ENCODE results near the gene GRIA1.
A peak's percentile ranks its signal among the peaks of the same experiment; 100 is the strongest.

GRIA1 gene

DNA sequence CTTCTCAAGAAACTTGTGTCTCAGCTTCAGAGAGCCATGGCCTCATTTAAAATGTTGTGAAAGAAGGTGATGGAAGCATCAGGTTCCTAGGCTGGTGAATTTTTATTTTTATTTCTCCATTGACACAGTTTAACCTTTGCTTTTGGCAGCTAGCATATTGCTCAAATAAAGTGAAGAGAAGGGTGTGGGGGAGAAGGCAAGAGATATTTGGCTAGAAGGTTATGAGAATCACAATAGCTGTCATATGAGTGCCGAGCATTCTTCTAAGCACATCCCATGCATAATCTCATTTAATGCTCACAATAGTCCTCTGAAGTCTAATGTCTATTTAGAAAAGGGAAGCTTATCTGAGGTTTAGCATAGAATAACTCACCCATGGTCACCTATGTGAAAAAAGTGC lies 43.1 kb downstream of the GRIA1 start:
- Histone ChIP-seq H3K4me1 (no peaks in the 10 kb centered on the region), H3K9me3 (replicated peaks in 1 of 11) (no peaks in the 10 kb centered on the region), H3K9ac (no peak overlapping the region), H3K4me3 (no peak overlapping the region), H3K36me3 (no peaks in the 10 kb centered on the region), H3K27me3 (no peaks in the 10 kb centered on the region), H3K27ac (no peak overlapping the region), H3K4me2 (no peak overlapping the region), H4K20me1 (no peaks in the 10 kb centered on the region)
- no peak for TF ChIP-seq Cebpa-rat (IDR thresholded peaks at IDR 0.05)

DNA sequence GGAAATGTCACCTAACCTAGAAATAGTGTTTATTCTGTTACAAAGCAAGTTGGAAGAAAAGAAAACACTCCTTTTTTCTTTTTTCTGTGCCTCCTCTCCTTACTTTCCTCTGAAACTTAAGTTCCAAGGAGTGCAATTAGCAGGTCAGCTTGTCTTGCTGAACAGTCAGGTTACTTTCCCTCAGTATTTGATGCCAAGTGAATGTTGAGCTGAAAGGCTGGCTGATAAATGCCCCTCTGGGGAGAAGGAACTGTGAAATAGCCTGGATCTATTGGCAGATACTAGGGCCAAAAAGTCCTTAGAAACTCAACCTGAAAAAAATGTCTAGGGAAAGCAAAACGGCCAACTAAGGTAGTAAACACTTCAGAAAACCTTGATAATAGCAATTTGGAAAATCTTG lies 43.6 kb downstream of the GRIA1 start:
- Histone ChIP-seq H3K4me1 (no peaks in the 10 kb centered on the region), H3K4me3 (no peak overlapping the region), H3K27me3 (no peaks in the 10 kb centered on the region), H3K9ac (no peak overlapping the region), H3K27ac (no peak overlapping the region), H3K9me3 (replicated peaks in 1 of 11) (no peaks in the 10 kb centered on the region), H3K36me3 (no peaks in the 10 kb centered on the region), H4K20me1 (no peaks in the 10 kb centered on the region), H3K4me2 (no peak overlapping the region)
- no peak for TF ChIP-seq Cebpa-rat (IDR thresholded peaks at IDR 0.05)

DNA sequence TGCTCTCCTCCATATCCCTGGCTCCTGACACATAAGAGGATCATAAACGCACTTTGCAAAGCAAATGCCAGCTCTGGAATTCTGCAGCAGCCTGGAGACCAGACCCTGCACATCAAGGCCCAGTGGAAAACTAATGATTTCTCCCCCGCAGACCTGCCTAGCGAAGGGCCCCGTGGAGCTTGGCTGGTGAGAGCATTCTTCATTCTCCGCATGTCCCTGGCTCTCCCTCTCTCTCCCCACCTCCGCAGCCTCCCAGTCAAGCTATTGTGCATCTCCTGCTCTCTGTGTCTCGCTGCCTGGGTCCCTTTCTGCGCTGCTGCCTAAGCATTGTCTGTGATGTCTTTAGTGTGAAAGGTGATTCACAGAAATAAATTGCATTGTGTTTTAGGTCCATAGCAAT lies 46.7 kb downstream of the GRIA1 start:
- no peak overlapping the region for H3K9ac ChIP-seq
- no peak overlapping the region for H3K4me3 ChIP-seq
- TF ChIP-seq Cebpa-rat (IDR thresholded peaks at IDR 0.05), result no peak
- H3K36me3 ChIP-seq, result no peaks in the 10 kb centered on the region
- H3K27me3 ChIP-seq, result no peaks in the 10 kb centered on the region
- H4K20me1 ChIP-seq, result no peaks in the 10 kb centered on the region
- H3K9me3 ChIP-seq (replicated peaks in 1 of 11), result no peaks in the 10 kb centered on the region
- peaks cover 0 to 8% (median 3%) of the 10 kb centered on the region in 10 experiments; a peak in 16 of 20 replicates for H3K4me1 ChIP-seq
- no peak overlapping the region for H3K4me2 ChIP-seq
- no peak overlapping the region for H3K27ac ChIP-seq

DNA sequence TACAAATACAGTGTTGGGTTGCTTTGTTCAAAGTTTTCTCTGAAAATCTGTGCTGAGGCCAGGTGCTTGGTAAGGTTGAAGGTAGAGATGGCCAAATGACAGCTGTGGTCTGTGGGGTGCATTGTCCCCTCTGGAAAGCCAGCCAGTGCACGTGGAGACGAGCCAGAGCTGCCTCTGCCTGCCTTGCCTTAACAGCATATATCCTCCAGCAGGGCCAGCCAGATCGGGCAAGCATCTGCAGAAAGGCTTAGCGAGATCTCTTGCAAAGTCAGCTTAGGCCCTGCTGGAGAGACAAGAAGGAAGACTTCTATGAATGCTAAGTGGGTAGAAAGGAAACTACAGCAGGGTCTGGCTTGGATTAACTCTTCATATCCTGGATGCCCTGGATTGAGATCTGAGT lies 49.5 kb downstream of the GRIA1 start:
- H3K4me1 ChIP-seq, result peaks cover 20 to 35% (median 23%) of the 10 kb centered on the region in 10 experiments
- no peak for TF ChIP-seq Cebpa-rat (IDR thresholded peaks at IDR 0.05)
- H4K20me1 ChIP-seq, result no peaks in the 10 kb centered on the region
- peaks cover 0 to 7% (median 0%) of the 10 kb centered on the region in 11 experiments; a peak in 2 of 22 replicates for H3K9me3 ChIP-seq (replicated peaks in 1 of 11)
- H3K4me3 ChIP-seq, result no peak overlapping the region
- H3K4me2 ChIP-seq, result no peak overlapping the region
- no peak overlapping the region for H3K27ac ChIP-seq
- H3K9ac ChIP-seq, result no peak overlapping the region
- H3K36me3 ChIP-seq, result no peaks in the 10 kb centered on the region
- no peaks in the 10 kb centered on the region for H3K27me3 ChIP-seq

DNA sequence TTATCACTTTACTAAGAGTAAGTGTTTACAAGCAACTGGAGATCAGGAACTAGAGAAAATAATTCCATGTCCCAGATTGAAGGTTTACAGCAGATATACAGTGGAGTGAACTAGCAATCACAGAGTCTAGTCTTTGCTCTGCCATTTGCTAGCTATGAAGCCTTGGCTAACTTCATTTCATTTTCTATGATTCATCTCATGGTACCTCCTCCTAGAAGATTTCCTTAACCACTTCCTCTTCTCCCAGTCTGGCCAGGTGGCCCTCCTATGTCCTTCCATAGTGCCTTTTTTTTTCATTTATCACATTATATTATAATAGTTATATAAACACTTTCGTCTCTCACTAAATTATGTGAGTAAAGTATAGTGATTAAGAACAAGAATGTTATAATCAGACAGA lies 52.1 kb downstream of the GRIA1 start:
- H3K4me2 ChIP-seq, result peak overlapping the region; percentile 7 to 65 (median 53); a peak in 19 of 22 replicates
- peaks cover 20 to 35% (median 23%) of the 10 kb centered on the region in 10 experiments for H3K4me1 ChIP-seq
- H3K27me3 ChIP-seq, result no peaks in the 10 kb centered on the region
- TF ChIP-seq Cebpa-rat (IDR thresholded peaks at IDR 0.05), result no peak
- no peak overlapping the region for H3K9ac ChIP-seq
- H3K27ac ChIP-seq, result peak overlapping the region in 6 of 11 experiments; percentile 14 to 51 (median 44); a peak in 9 of 22 replicates
- H3K36me3 ChIP-seq, result no peaks in the 10 kb centered on the region
- H3K4me3 ChIP-seq, result no peak overlapping the region
- H3K9me3 ChIP-seq (replicated peaks in 1 of 11), result peaks cover 0 to 7% (median 0%) of the 10 kb centered on the region in 11 experiments; a peak in 2 of 22 replicates
- H4K20me1 ChIP-seq, result no peaks in the 10 kb centered on the region

DNA sequence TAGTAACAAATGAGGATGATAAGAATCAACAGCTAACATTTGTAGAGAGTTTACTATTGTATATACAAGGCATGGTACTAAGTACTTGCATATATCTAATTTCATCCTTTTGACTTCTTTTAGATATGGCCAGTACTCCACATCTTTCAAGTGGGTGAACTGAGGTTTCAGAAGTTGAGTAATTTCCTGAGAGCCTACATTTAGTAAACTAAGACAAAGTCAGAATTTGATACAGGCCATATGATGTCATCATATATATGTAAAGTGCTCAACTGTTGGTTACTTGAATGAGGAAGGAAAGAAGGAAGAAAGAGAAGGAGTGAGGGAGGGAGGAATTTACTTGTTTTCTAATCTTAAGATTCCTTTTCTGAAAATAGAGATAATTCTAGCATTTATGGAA lies 52.8 kb downstream of the GRIA1 start:
- Histone ChIP-seq H3K36me3 (no peaks in the 10 kb centered on the region), H3K4me2 (peak overlapping the region; percentile 33 to 65 (median 53); a peak in 20 of 22 replicates), H3K27me3 (no peaks in the 10 kb centered on the region), H3K9me3 (replicated peaks in 1 of 11) (peaks cover 0 to 7% (median 0%) of the 10 kb centered on the region in 11 experiments; a peak in 2 of 22 replicates), H3K4me3 (no peak overlapping the region), H3K4me1 (peaks cover 20 to 35% (median 23%) of the 10 kb centered on the region in 10 experiments), H4K20me1 (no peaks in the 10 kb centered on the region), H3K9ac (no peak overlapping the region), H3K27ac (peak overlapping the region in 7 of 11 experiments; percentile 16 to 57 (median 47); a peak in 11 of 22 replicates)
- TF ChIP-seq Cebpa-rat (IDR thresholded peaks at IDR 0.05), result no peak

DNA sequence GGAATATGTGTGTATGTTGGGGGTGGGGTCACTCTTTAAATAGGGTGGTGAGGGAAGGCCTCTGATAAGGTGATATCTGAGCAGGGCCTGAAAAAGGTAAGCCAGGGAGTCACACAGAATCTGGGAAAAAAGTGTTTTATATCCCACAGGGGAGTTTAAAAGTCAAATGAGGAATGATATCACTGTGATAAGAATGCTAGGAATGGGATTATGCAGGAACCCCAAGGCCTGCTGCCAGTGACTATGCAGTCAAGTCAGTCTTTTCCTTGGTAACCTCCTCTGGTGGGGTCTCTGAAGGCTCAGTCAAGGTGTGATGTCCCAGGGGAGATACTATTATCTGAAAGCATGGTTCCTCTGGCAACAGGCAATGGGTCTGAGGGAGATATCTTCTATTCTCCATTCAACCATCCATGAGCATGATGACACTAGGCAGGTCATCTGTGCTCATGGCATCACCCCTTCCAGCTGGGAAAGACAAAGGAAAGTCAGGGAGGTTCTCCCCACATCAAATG lies 53.5 kb downstream of the GRIA1 start:
- H4K20me1 ChIP-seq, result no peaks in the 10 kb centered on the region
- H3K27ac ChIP-seq, result peak overlapping the region in 7 of 11 experiments; percentile 0 to 57 (median 45); a peak in 9 of 22 replicates
- peaks cover 0 to 7% (median 0%) of the 10 kb centered on the region in 11 experiments; a peak in 2 of 22 replicates for H3K9me3 ChIP-seq (replicated peaks in 1 of 11)
- no peak overlapping the region for H3K9ac ChIP-seq
- peaks cover 20 to 35% (median 23%) of the 10 kb centered on the region in 10 experiments for H3K4me1 ChIP-seq
- no peaks in the 10 kb centered on the region for H3K27me3 ChIP-seq
- H3K36me3 ChIP-seq, result no peaks in the 10 kb centered on the region
- H3K4me2 ChIP-seq, result peak overlapping the region in 10 of 11 experiments; percentile 33 to 65 (median 56); a peak in 19 of 22 replicates
- H3K4me3 ChIP-seq, result no peak overlapping the region
- TF ChIP-seq Cebpa-rat (IDR thresholded peaks at IDR 0.05), result no peak

DNA sequence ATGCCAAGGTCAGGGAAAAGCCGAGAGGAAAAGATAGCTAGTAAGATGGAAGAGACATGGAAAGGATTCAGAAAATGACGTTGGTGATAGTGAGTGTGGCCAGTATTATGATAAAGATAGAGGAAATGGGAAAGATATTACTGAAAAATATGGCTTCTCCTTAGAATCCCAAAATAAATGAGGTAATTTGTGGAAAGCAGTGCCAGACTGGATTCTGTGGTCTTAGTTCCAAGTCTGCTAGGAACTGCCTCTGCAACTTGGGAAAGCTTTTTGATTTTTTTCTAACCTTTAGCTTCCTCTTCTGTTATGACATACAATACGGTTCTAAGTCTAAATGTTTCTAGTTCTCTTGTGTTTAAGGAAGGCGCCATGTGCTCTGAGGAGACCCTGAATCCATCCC lies 54.2 kb downstream of the GRIA1 start:
- Histone ChIP-seq H3K27me3 (no peaks in the 10 kb centered on the region), H3K27ac (no peak overlapping the region), H3K36me3 (no peaks in the 10 kb centered on the region), H3K4me3 (no peak overlapping the region), H3K9ac (no peak overlapping the region), H3K9me3 (replicated peaks in 1 of 11) (peaks cover 0 to 7% (median 0%) of the 10 kb centered on the region in 11 experiments; a peak in 2 of 22 replicates), H3K4me1 (peaks cover 20 to 35% (median 23%) of the 10 kb centered on the region in 10 experiments), H3K4me2 (no peak overlapping the region), H4K20me1 (no peaks in the 10 kb centered on the region)
- no peak for TF ChIP-seq Cebpa-rat (IDR thresholded peaks at IDR 0.05)

DNA sequence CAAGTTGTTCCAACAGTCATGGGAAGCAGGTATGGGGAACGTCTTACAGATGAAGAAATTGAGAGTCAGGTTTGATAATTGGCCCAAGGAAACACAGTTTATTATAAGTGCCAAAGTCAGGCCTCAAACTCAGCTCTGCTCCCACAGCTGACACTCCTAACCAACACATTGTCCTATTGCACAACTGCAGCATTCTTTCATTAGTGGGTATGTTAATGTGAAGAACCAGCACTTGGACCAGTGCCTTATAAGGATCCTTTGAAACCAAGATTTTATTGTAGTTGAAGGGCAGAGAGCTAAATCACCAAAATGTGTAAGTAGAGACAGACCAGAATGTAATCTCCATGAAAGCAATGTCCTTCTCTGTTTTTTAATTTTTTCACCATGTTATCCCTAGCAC lies 56.1 kb downstream of the GRIA1 start:
- TF ChIP-seq Cebpa-rat (IDR thresholded peaks at IDR 0.05), result no peak
- Histone ChIP-seq H3K4me1 (peaks cover 20 to 31% (median 23%) of the 10 kb centered on the region in 10 experiments), H4K20me1 (no peaks in the 10 kb centered on the region), H3K36me3 (no peaks in the 10 kb centered on the region), H3K4me2 (no peak overlapping the region), H3K9ac (no peak overlapping the region), H3K27ac (no peak overlapping the region), H3K9me3 (replicated peaks in 1 of 11) (peaks cover 0 to 7% (median 0%) of the 10 kb centered on the region in 11 experiments; a peak in 2 of 22 replicates), H3K27me3 (no peaks in the 10 kb centered on the region), H3K4me3 (no peak overlapping the region)

DNA sequence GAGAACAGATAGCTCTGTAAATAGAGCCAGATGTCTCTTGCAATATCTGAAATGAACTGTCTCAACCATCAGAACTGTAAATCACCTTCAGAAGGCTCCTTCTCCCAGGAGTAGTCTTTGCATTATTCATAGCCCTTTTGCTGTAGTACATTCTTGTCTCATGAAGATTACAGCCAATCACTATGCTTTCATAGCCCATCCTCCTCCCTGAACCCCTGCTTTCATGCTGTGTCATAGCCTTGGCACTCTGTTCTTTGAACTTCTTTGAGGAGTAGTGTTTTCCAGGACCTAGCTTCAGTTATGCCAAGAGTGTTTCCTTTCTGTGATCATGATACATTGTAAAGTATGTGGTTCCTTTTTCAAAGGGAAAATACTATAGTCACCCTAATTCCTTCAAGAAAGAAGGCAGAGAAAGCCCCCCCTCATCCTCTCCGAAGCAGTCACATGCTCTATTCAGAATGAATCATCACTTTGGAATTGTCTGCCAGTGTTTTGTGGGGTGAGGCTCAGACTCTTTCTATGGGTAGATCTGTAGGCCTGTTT lies 61.1 kb downstream of the GRIA1 start:
- no peaks in the 10 kb centered on the region for H3K27me3 ChIP-seq
- H3K4me1 ChIP-seq, result peaks cover 0 to 6% (median 0%) of the 10 kb centered on the region in 10 experiments; a peak in 1 of 20 replicates
- H3K36me3 ChIP-seq, result no peaks in the 10 kb centered on the region
- H4K20me1 ChIP-seq, result no peaks in the 10 kb centered on the region
- H3K4me2 ChIP-seq, result no peak overlapping the region
- no peak for TF ChIP-seq Cebpa-rat (IDR thresholded peaks at IDR 0.05)
- H3K9ac ChIP-seq, result no peak overlapping the region
- no peak overlapping the region for H3K27ac ChIP-seq
- H3K9me3 ChIP-seq (replicated peaks in 1 of 11), result no peaks in the 10 kb centered on the region
- no peak overlapping the region for H3K4me3 ChIP-seq

Data from BLaER1 treated with 17β-estradiol and CSF1 and Interleukin-3, amounts not matched to agents 10 nM and 100 nM (cell line).